A549 treated with dexamethasone at 1 μM for 4 hours (cell line): ENCODE data around the gene INHBA. TPM values are rescaled to one million over a fixed set of nuclear protein-coding genes. Genes with fewer than 3 reads are reported as not detected.

Source experiments
- total RNA-seq: library from RNA; stranded (reverse); fragments of 200-300 nt; extraction: Qiagen RNA extraction; gene quantifications from 5 replicates; pipeline ENCODE4 v1.2.3, GENCODE V29; 2022

The INHBA gene
- total RNA-seq = 0.21 to 0.53 TPM (median 0.39 TPM) in 5 replicates

GRCh38 chr7:41702635-41703371 is at the start of gene INHBA:
INHBA (minus strand) TSS chr7:41703090; CDS start chr7:41700374, 2,716 bp downstream.

